ENCODE data around the gene PRR15L.
"Not testable (repeated sequence)": the region's sequence is repeated elsewhere in the genome, so short reads cannot be mapped to it uniquely, and the experiment has no call there.

Gene PRR15L

GRCh38 chr17:47942096-47942510 is 15.6 kb downstream of the PRR15L start:
- DNase-seq (ENCODE audit: low spot score), result no peak

GRCh38 chr17:47941246-47942095 is 16.2 kb downstream of the PRR15L start, which contains the start of gene PNPO:
TSS of gene PNPO (plus strand) at chr17:47941571. CDS start at chr17:47941676, 105 bp downstream.
- DNase-seq (ENCODE audit: low spot score), result peak; percentile 95
- no peak for TF ChIP-seq CTCF (IDR thresholded peaks at IDR 0.05; ENCODE audit: extremely low read depth, missing control alignments)

More at GRCh38 chr17:47942096-47942510, 15.6 kb downstream of the PRR15L start:
- TF ChIP-seq CTCF (IDR thresholded peaks at IDR 0.05; ENCODE audit: extremely low read depth, missing control alignments), result no peak

GRCh38 chr17:47937941-47938340 is 19.7 kb downstream of the PRR15L start:
- peak; percentile 45 for DNase-seq (ENCODE audit: low spot score)
- TF ChIP-seq CTCF (IDR thresholded peaks at IDR 0.05; ENCODE audit: extremely low read depth, missing control alignments), result no peak

- no peak for DNase-seq (ENCODE audit: low spot score)
- TF ChIP-seq CTCF (IDR thresholded peaks at IDR 0.05; ENCODE audit: extremely low read depth, missing control alignments), result no peak
Measured at GRCh38 chr17:47935961-47936360, 21.7 kb downstream of the PRR15L start.

- not testable (repeated sequence) for DNase-seq (ENCODE audit: low spot score)
Measured at GRCh38 chr17:47935468-47935867, 22.2 kb downstream of the PRR15L start.

GRCh38 chr17:47934856-47935255 is 22.8 kb downstream of the PRR15L start:
- no peak for DNase-seq (ENCODE audit: low spot score)
- TF ChIP-seq CTCF (IDR thresholded peaks at IDR 0.05; ENCODE audit: extremely low read depth, missing control alignments), result no peak

GRCh38 chr17:47931848-47932247 is 25.8 kb downstream of the PRR15L start:
- no peak for DNase-seq (ENCODE audit: low spot score)
- TF ChIP-seq CTCF (IDR thresholded peaks at IDR 0.05; ENCODE audit: extremely low read depth, missing control alignments), result no peak

Measured in GM20000 (cell line).